Mucosa of stomach (tissue), 1 donor: ENCODE measurements around the gene AHSG.

Experiments
- H3K27me3 ChIP-seq: one replicate; pipeline ENCODE4 v1.7.0; 2013; ENCODE audit warnings: mild to moderate bottlenecking, low read length; ENCODE audit not compliant: control insufficient read depth, insufficient read depth
- H3K36me3 ChIP-seq: one replicate; pipeline ENCODE4 v1.7.0; 2013; ENCODE audit warnings: low read length; ENCODE audit not compliant: control insufficient read depth, insufficient read depth
- H3K4me1 ChIP-seq: one replicate; pipeline ENCODE4 v1.7.0; 2013; ENCODE audit warnings: mild to moderate bottlenecking, low read length; ENCODE audit not compliant: control insufficient read depth, insufficient read depth
- H3K4me3 ChIP-seq: one replicate; pipeline ENCODE4 v1.7.0; 2013; ENCODE audit warnings: low read length
- H3K9ac ChIP-seq: one replicate; pipeline ENCODE4 v1.7.0; 2013; ENCODE audit warnings: mild to moderate bottlenecking, low read length, moderate library complexity
- H3K9me3 ChIP-seq: one replicate; pipeline ENCODE4 v1.7.0; 2013; ENCODE audit warnings: mild to moderate bottlenecking, low read length, moderate library complexity; ENCODE audit not compliant: control insufficient read depth
- donor health status: Pancreatic carcinoma.

The AHSG gene

DNA sequence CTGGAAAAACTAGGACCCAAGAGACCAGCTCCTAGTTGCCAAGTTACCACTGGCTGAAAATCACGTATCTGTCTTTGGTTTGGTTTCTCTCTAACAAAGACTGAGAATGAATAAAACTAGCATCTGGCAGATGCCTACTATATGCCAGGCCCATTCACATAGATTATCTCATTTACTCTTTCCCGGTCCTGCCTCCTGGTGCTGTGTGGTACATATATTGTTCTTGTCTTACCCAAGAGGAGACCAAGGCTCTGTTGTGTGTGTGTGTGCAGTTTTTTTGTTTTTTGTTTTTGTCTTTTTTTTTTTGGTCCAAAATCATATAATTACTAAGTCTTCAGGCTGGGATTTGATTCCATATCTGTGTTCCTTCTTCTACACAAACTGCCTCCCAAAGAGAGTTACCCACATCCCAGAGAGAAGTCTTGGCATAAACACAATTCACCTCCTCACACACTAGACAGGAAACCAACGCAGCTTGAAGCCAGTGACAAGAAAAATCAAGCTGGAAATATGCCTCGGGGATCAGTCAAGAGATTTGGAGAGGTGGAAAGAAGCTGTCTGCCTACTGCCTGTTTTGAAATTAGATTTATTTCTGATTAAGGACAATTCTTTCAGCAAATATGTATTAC is 891 bp downstream of the AHSG start:
- H3K9ac ChIP-seq, result no peak overlapping the region
- no peaks in the 10 kb centered on the region for H3K36me3 ChIP-seq
- peaks cover 29% of the 10 kb centered on the region for H3K27me3 ChIP-seq
- peaks cover 10% of the 10 kb centered on the region for H3K4me1 ChIP-seq
- no peak overlapping the region for H3K4me3 ChIP-seq
- H3K9me3 ChIP-seq, result no peaks in the 10 kb centered on the region

DNA sequence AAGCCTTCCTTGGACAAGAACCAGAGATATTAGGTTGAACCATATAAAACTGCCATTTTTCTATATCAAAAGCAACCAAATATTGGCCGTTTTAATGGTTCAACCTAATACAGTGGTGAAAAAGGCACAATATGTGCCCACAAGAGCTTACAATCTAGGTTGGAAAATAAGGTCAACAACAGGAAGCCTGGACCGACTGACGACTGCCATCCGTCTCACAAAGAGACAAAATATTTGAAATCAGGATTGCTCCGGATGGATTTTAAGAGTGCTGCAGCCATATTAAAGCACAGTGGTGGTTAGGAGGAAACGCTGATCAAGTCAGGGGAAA is 1.4 kb downstream of the AHSG start:
- Histone ChIP-seq H3K36me3 (no peaks in the 10 kb centered on the region), H3K4me1 (peaks cover 10% of the 10 kb centered on the region), H3K9ac (no peak overlapping the region), H3K27me3 (peaks cover 31% of the 10 kb centered on the region), H3K9me3 (no peaks in the 10 kb centered on the region), H3K4me3 (no peak overlapping the region)

DNA sequence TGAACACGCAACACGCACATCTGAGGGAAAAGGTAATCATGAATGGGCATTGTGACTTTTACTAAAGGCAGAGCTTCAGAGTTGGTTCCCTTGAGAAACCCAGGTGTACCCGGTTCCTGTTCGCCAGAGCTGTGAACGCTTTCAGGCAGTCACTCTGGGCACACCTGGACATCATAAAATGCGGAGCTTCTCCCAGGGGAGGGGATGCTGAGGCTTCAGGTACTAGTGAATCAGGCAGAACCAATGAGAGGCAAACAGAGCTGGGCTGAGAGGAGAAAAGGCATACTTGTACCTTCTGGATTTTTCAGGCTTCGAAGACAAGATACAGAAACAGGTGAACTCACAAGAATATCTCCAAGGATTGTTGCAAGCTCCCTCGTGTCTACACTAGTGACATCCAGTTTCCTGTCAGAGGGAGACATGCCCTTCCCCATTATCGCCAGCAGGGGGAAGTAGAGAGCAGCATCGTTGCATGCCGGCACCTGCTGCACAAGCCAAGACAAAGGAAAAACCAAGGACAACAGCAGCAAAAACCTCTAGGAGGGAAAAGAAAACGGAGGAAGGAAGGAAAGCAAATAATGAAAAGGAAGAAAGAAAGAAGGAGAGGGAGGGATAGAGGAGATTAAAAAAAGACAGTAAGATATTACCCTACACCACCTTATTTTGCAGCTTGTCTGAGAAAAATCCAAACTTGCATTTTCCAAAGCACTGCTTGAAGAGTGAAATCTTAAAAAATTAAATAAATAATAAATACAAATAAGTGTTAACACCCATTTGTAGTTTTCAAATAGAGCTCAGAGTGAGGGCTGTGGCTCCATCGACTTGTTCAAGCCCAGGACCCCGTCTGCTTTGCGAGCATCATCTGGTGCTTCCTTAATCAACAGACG is 2.0 kb downstream of the AHSG start:
- peaks cover 31% of the 10 kb centered on the region for H3K27me3 ChIP-seq
- H3K4me3 ChIP-seq, result no peak overlapping the region
- H3K9me3 ChIP-seq, result no peaks in the 10 kb centered on the region
- H3K36me3 ChIP-seq, result no peaks in the 10 kb centered on the region
- H3K9ac ChIP-seq, result no peak overlapping the region
- peaks cover 10% of the 10 kb centered on the region for H3K4me1 ChIP-seq

GRCh38 chr3:186616299-186616617 is 3.4 kb downstream of the AHSG start:
- H3K9ac ChIP-seq, result no peak overlapping the region
- H3K4me3 ChIP-seq, result no peak overlapping the region
- H3K9me3 ChIP-seq, result no peaks in the 10 kb centered on the region
- H3K36me3 ChIP-seq, result no peaks in the 10 kb centered on the region
- H3K27me3 ChIP-seq, result peaks cover 31% of the 10 kb centered on the region
- H3K4me1 ChIP-seq, result peaks cover 10% of the 10 kb centered on the region

DNA sequence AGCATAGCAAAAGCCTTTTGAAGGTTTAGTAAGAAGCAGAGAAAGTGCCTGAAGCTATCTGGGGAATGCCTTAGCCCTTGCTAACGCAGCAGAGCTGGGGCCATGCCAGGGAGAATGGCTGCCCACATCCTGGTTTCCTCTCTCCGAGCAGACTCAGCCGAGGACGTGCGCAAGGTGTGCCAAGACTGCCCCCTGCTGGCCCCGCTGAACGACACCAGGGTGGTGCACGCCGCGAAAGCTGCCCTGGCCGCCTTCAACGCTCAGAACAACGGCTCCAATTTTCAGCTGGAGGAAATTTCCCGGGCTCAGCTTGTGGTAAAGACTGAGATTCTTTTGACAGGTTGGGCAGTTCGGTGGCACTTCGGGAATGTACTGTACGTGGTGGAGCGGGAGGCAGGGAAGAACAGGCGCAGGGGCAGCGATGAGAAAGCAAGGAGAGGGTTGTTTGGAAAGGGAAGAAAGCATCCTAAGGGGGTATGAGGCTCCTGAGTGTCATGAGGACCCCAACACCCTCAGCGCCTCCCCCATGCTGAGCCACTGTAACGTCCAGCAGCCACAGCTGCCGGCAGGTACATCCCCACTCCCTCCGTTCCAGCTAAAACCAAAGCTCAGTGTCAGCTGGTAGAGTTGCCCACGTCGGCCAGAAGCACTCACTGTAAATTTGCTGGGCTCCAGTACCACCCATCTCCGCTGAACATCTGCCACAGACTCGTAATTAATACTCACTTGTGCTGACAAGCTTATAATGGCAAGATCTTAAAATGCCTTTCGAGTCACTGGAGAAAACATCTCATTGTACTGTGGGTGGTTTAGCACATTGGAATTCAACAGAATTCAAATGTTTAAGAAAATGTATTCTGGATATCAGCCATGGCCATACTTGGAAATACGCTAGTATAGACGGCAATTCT is 4.4 kb downstream of the AHSG start:
- no peaks in the 10 kb centered on the region for H3K9me3 ChIP-seq
- no peak overlapping the region for H3K4me3 ChIP-seq
- H3K4me1 ChIP-seq, result peaks cover 10% of the 10 kb centered on the region
- peak overlapping the region; percentile 44 for H3K9ac ChIP-seq
- no peaks in the 10 kb centered on the region for H3K36me3 ChIP-seq
- peaks cover 31% of the 10 kb centered on the region for H3K27me3 ChIP-seq

- Histone ChIP-seq H3K9me3 (no peaks in the 10 kb centered on the region), H3K4me3 (no peak overlapping the region), H3K4me1 (peaks cover 10% of the 10 kb centered on the region), H3K36me3 (no peaks in the 10 kb centered on the region), H3K27me3 (peaks cover 26% of the 10 kb centered on the region), H3K9ac (no peak overlapping the region)
Measured at GRCh38 chr3:186618318-186618938, 5.6 kb downstream of the AHSG start.

GRCh38 chr3:186619787-186620212 is 6.9 kb downstream of the AHSG start:
- Histone ChIP-seq H3K9me3 (no peaks in the 10 kb centered on the region), H3K4me3 (no peak overlapping the region), H3K4me1 (peaks cover 10% of the 10 kb centered on the region), H3K27me3 (peaks cover 20% of the 10 kb centered on the region), H3K9ac (no peak overlapping the region), H3K36me3 (no peaks in the 10 kb centered on the region)

DNA sequence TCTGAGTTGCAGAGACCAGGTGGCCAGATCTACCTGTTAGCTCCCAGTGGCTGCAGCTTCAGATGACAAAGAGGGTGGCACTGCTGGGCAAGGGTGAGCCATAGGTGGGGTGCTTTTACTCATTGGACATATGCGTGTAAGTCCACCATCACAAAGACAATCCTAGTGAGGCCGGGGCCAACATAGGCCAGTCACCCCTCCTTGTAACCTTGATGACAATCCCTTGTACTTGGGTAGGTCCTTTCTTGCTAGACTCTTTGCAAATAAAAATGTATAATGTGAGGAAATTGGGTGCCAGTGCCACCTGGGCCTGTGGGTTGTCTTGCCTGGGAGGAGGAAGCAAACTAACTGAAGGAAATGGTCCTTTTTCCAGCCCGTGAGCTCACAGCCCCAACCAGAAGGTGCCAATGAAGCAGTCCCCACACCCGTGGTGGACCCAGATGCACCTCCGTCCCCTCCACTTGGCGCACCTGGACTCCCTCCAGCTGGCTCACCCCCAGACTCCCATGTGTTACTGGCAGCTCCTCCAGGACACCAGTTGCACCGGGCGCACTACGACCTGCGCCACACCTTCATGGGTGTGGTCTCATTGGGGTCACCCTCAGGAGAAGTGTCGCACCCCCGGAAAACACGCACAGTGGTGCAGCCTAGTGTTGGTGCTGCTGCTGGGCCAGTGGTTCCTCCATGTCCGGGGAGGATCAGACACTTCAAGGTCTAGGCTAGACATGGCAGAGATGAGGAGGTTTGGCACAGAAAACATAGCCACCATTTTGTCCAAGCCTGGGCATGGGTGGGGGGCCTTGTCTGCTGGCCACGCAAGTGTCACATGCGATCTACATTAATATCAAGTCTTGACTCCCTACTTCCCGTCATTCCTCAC is 7.6 kb downstream of the AHSG start:
- H3K9me3 ChIP-seq, result no peaks in the 10 kb centered on the region
- H3K4me3 ChIP-seq, result no peak overlapping the region
- peaks cover 10% of the 10 kb centered on the region for H3K4me1 ChIP-seq
- H3K36me3 ChIP-seq, result no peaks in the 10 kb centered on the region
- H3K27me3 ChIP-seq, result peaks cover 20% of the 10 kb centered on the region
- no peak overlapping the region for H3K9ac ChIP-seq

DNA sequence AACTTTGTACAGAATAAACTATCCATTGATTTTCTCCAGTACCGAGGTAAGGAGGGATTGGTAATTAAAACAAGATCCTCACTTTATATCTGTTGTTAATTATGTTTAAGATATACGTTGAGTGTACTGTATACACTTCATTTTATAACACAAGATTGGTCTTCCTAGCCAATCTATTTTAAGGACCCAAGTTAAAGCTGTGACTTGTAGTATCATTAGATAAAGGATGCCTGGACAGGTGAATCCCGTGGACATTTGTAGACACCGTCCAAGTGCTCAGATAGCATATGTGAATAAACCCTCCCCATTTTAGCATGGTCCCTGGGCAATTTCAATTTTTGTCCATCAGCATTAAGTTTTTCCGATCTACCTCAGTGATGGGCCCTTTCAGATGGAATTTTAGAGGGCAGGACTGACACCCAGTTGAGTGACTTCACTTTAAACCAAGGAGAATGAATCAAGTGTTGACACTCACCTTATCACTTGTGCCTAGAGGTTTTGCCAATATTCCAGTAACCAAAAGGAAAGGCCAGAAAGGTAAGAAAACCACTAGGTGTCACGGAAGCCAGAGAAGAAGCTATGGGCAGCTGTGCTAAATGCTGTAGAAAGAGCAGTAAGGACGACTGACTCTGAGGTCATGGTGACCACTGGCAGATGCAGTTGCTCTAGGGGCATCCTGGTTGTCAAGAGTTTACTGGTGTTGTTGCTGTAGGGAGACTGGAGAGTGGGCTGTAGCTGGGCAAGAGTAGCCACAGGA is 9.2 kb downstream of the AHSG start:
- H3K27me3 ChIP-seq, result peaks cover 19% of the 10 kb centered on the region
- no peak overlapping the region for H3K9ac ChIP-seq
- H3K36me3 ChIP-seq, result no peaks in the 10 kb centered on the region
- H3K9me3 ChIP-seq, result no peaks in the 10 kb centered on the region
- H3K4me1 ChIP-seq, result peaks cover 4% of the 10 kb centered on the region
- no peak overlapping the region for H3K4me3 ChIP-seq

DNA sequence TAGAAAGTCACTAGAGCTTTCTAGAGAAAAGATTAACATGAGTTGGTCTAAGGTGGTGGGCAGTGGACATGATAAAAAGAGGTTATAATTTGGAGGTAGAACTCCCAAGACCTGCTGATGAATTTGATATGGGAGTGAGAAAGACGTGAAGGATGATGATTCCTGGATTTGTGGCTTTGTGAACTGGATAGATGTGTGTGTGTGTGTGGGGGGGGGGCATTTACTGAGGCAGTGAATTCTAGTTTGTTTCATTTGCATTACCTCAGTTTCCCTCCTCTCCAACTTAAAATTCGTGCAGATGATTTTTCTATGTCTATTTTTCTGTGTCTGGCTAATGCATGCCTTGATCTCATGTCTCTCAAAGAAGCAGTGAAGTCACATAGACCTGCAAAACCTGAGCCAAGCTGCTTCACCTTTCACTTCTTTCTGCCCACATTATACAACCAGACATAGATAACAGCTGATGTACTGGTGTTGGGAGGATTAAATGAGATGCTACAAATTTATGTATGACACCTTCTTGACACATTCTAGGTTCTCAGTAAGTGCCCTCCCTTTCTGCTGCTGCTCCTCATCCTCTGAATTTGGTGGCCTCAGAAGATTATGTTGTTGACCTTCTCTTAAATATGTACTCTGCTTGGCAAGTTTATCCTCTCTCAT is 9.9 kb downstream of the AHSG start:
- H3K9ac ChIP-seq, result no peak overlapping the region
- H3K4me1 ChIP-seq, result no peaks in the 10 kb centered on the region
- no peaks in the 10 kb centered on the region for H3K9me3 ChIP-seq
- H3K36me3 ChIP-seq, result no peaks in the 10 kb centered on the region
- peaks cover 12% of the 10 kb centered on the region for H3K27me3 ChIP-seq
- no peak overlapping the region for H3K4me3 ChIP-seq
